Measurements from ENCODE around the gene CORO2B.

CORO2B gene

GRCh38 chr15:68559345-68560310, 19.2 kb upstream of the CORO2B start (continued):
- TF ChIP-seq POU6F1 (CRISPR knock-in tag; IDR thresholded peaks at IDR 0.05; ENCODE audit: borderline replicate concordance, low read depth) (no peak), BACH2 (CRISPR knock-in tag; IDR thresholded peaks at IDR 0.05; ENCODE audit: borderline replicate concordance) (no peak), CSDC2 (CRISPR knock-in tag; IDR thresholded peaks at IDR 0.05) (no peak), GLIS3 (CRISPR knock-in tag; IDR thresholded peaks at IDR 0.05) (no peak), ZNF70 (CRISPR knock-in tag; IDR thresholded peaks at IDR 0.05) (no peak), PPARA (CRISPR knock-in tag; IDR thresholded peaks at IDR 0.05; ENCODE audit: borderline replicate concordance) (no peak)

GRCh38 chr15:68560501-68561113, 18.2 kb upstream of the CORO2B start:
- TF ChIP-seq TSHZ2 (CRISPR knock-in tag; IDR thresholded peaks at IDR 0.05) = no peak
- no peak for TF ChIP-seq ZNF70 (CRISPR knock-in tag; IDR thresholded peaks at IDR 0.05)
- TF ChIP-seq PATZ1 (CRISPR knock-in tag; IDR thresholded peaks at IDR 0.05; ENCODE audit: borderline replicate concordance) = no peak
- TF ChIP-seq CSDC2 (CRISPR knock-in tag; IDR thresholded peaks at IDR 0.05) = no peak
- TF ChIP-seq ZFP30 (CRISPR knock-in tag; IDR thresholded peaks at IDR 0.05) = no peak
- TF ChIP-seq OSR1 (CRISPR knock-in tag; IDR thresholded peaks at IDR 0.05) = no peak
- no peak for TF ChIP-seq TOX (CRISPR knock-in tag; IDR thresholded peaks at IDR 0.05; ENCODE audit: borderline replicate concordance)
- TF ChIP-seq ZNF565 (CRISPR knock-in tag; conservative IDR thresholded peaks at IDR 0.05; ENCODE audit: low read depth) = no peak
- TF ChIP-seq BACH2 (CRISPR knock-in tag; IDR thresholded peaks at IDR 0.05; ENCODE audit: borderline replicate concordance) = no peak
- TF ChIP-seq TCF4 (CRISPR knock-in tag; IDR thresholded peaks at IDR 0.05; ENCODE audit: borderline replicate concordance) = no peak
- TF ChIP-seq GLIS3 (CRISPR knock-in tag; IDR thresholded peaks at IDR 0.05) = no peak
- no peak for TF ChIP-seq SNAI2 (CRISPR knock-in tag; IDR thresholded peaks at IDR 0.05)
- TF ChIP-seq CSRNP3 (CRISPR knock-in tag; IDR thresholded peaks at IDR 0.05) = no peak
- no peak for ATAC-seq

GRCh38 chr15:68561171-68561900, 17.5 kb upstream of the CORO2B start:
- ATAC-seq = no peak
- TF ChIP-seq TOX (CRISPR knock-in tag; IDR thresholded peaks at IDR 0.05; ENCODE audit: borderline replicate concordance) = no peak
- no peak for TF ChIP-seq ZNF8 (CRISPR knock-in tag; IDR thresholded peaks at IDR 0.05)
- TF ChIP-seq ZC3H10 (CRISPR knock-in tag; IDR thresholded peaks at IDR 0.05) = no peak
- no peak for TF ChIP-seq POU6F1 (CRISPR knock-in tag; IDR thresholded peaks at IDR 0.05; ENCODE audit: borderline replicate concordance, low read depth)
- no peak for TF ChIP-seq ZFP3 (CRISPR knock-in tag; IDR thresholded peaks at IDR 0.05)
- no peak for TF ChIP-seq ZNF565 (CRISPR knock-in tag; conservative IDR thresholded peaks at IDR 0.05; ENCODE audit: low read depth)
- no peak for TF ChIP-seq CSDC2 (CRISPR knock-in tag; IDR thresholded peaks at IDR 0.05)
- no peak for TF ChIP-seq TSHZ2 (CRISPR knock-in tag; IDR thresholded peaks at IDR 0.05)
- no peak for TF ChIP-seq RARB (CRISPR knock-in tag; IDR thresholded peaks at IDR 0.05)
- TF ChIP-seq ZNF70 (CRISPR knock-in tag; IDR thresholded peaks at IDR 0.05) = no peak
- no peak for TF ChIP-seq ZFP30 (CRISPR knock-in tag; IDR thresholded peaks at IDR 0.05)
- TF ChIP-seq SNAI2 (CRISPR knock-in tag; IDR thresholded peaks at IDR 0.05) = no peak
- TF ChIP-seq GLIS3 (CRISPR knock-in tag; IDR thresholded peaks at IDR 0.05) = no peak
- TF ChIP-seq CSRNP3 (CRISPR knock-in tag; IDR thresholded peaks at IDR 0.05) = no peak

All from SK-N-SH treated with all-trans-retinoic acid at 6 μM for 48 hours (cell line).